ENCODE data around the gene SURF1.

DNA sequence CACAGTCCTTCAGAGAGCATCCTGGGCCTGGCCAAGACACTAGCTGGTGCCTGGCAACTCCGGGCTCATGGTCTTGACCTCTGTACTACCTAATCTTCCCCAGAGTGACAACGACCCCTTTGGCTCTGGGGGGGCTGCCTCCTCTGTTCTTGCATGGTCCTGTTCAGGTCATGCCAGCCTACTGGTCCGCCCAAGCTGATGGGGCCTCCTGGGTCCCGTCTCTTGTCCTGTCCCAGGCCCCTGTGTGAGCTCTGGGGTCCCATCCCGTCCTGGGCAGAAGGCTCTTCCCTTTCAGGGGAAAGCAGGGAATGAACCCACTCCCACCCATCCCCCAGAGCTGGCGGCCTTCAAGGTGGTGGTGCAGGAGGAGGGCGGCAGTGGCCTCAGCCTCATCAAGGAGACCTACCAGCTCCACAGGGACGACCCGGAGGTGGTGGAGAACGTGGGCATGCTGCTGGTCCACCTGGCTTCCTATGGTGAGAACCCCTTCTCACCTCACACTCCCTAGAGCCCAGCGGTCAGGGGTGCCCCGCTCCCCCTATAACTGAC lies 48.2 kb upstream of the SURF1 start:
- TF ChIP-seq CTCF (conservative IDR thresholded peaks at IDR 0.05; ENCODE audit: low read depth, low read length), result no peak
- no peak for TF ChIP-seq EZH2 (IDR thresholded peaks at IDR 0.05; ENCODE audit: low read length, unreplicated experiment)
- TF ChIP-seq EZH2phosphoT487 (IDR thresholded peaks at IDR 0.05; ENCODE audit: borderline replicate concordance, low read length), result no peak
